K562 (cell line): ENCODE measurements around the gene HTT-AS.

Experiments
- EHMT2 ChIP-seq: fragments of 450-650 bp; IDR thresholded peaks from 2 replicates; pipeline ENCODE4 v1.6.1; 2018; ENCODE audit warnings: antibody characterized with exemption
- FOS ChIP-seq: IDR thresholded peaks from 3 replicates; pipeline ENCODE4 v1.6.1; 2011; ENCODE audit not compliant: insufficient read length; ENCODE audit errors: extremely low read depth
- ZKSCAN1 ChIP-seq: fragments of 150-350 bp; IDR thresholded peaks from 2 replicates; pipeline ENCODE4 v1.6.1; 2016; ENCODE audit warnings: low read depth, low read length
- TF ChIP-seq, protein P1 (sequence below), 3 experiments: IDR thresholded peaks in 2 of 3; conservative IDR thresholded peaks in 1 of 3; 2 replicates each; pipeline ENCODE4 v1.5.1; 2011 to 2012; ENCODE audit warnings: low read length in 3 of 3, mild to moderate bottlenecking in 3 of 3, control low read depth in 2 of 3, improper control_type of control experiment in 1 of 3, inconsistent platforms in 1 of 3, low read depth in 1 of 3, mixed read lengths in 1 of 3, moderate library complexity in 1 of 3; ENCODE audit not compliant: insufficient read depth in 2 of 3

GRCh38 chr4:3073158-3074077 is 920 bp downstream of the HTT-AS start:
- TF ChIP-seq ZKSCAN1 (no peak), FOS (no peak), EHMT2 (no peak)
- TF ChIP-seq, protein P1, sequence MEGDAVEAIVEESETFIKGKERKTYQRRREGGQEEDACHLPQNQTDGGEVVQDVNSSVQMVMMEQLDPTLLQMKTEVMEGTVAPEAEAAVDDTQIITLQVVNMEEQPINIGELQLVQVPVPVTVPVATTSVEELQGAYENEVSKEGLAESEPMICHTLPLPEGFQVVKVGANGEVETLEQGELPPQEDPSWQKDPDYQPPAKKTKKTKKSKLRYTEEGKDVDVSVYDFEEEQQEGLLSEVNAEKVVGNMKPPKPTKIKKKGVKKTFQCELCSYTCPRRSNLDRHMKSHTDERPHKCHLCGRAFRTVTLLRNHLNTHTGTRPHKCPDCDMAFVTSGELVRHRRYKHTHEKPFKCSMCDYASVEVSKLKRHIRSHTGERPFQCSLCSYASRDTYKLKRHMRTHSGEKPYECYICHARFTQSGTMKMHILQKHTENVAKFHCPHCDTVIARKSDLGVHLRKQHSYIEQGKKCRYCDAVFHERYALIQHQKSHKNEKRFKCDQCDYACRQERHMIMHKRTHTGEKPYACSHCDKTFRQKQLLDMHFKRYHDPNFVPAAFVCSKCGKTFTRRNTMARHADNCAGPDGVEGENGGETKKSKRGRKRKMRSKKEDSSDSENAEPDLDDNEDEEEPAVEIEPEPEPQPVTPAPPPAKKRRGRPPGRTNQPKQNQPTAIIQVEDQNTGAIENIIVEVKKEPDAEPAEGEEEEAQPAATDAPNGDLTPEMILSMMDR (IDR thresholded peaks at IDR 0.05 in 2 of 3, conservative IDR thresholded peaks at IDR 0.05 in 1 of 3; ENCODE audit: insufficient read depth in 2 of 3, low read depth in 1 of 3, low read length in 3 of 3) = 0 out of 6 replicates have a peak, but pooled peaks of 2 of the 3 experiments have one; percentile 4 to 26
